K562 (cell line): Measurements from ENCODE around the gene RPP25. TPM values are rescaled to one million over a fixed set of nuclear protein-coding genes. Genes with fewer than 3 reads are reported as not detected.

Source experiments
- BDP1 ChIP-seq: IDR thresholded peaks from 3 replicates; pipeline ENCODE4 v1.6.1; 2011; ENCODE audit not compliant: insufficient read length, insufficient read depth
- CBX8 ChIP-seq: fragments of 200-600 bp; sonication (generic); IDR thresholded peaks from 2 replicates; pipeline ENCODE4 v1.6.1; 2012; ENCODE audit warnings: borderline replicate concordance, mixed run types, low read depth, mild to moderate bottlenecking, moderate library complexity, mixed read lengths, low read length, control low read depth, inconsistent platforms; ENCODE audit not compliant: poor library complexity, severe bottlenecking; ENCODE audit errors: extremely low read depth
- CHD2 ChIP-seq: IDR thresholded peaks from 2 replicates; pipeline ENCODE4 v1.6.1; 2011; ENCODE audit warnings: low read depth, low read length
- CREM ChIP-seq: IDR thresholded peaks from 2 replicates; pipeline ENCODE4 v1.6.1; 2014; ENCODE audit warnings: antibody characterized with exemption, low read depth
- IRF1 ChIP-seq: sonication (generic); formaldehyde crosslinking; IDR thresholded peaks from 2 replicates; pipeline ENCODE4 v1.8.0; 2022; ENCODE audit warnings: missing genetic modification reagents, mild to moderate bottlenecking, borderline replicate concordance
- LARP7 ChIP-seq: fragments of 450-650 bp; IDR thresholded peaks from 2 replicates; pipeline ENCODE4 v1.6.1; 2016
- MXD1 ChIP-seq: fragments of 250-450 bp; sonication (Bioruptor Pico); IDR thresholded peaks from 2 replicates; pipeline ENCODE4 v1.8.0; 2021; ENCODE audit warnings: borderline replicate concordance, mild to moderate bottlenecking, moderate library complexity; ENCODE audit not compliant: poor library complexity, severe bottlenecking
- PBX2 ChIP-seq, 2 experiments: IDR thresholded peaks in 1 of 2; conservative IDR thresholded peaks in 1 of 2; 2 replicates each; pipeline ENCODE4 v1.6.1; 2016; ENCODE audit warnings: low read depth in 2 of 2, mild to moderate bottlenecking in 1 of 2, missing compliant biosample characterization in 1 of 2, missing genetic modification characterization in 1 of 2, moderate library complexity in 1 of 2
- PHF8 ChIP-seq: fragments of 200-600 bp; sonication (generic); IDR thresholded peaks from 2 replicates; pipeline ENCODE4 v1.6.1; 2012; ENCODE audit warnings: mixed run types, mild to moderate bottlenecking, inconsistent platforms, low read length, moderate library complexity, borderline replicate concordance
- RBM25 ChIP-seq: fragments of 200-400 bp; formaldehyde crosslinking; IDR thresholded peaks from 2 replicates; pipeline ENCODE4 v1.6.1; 2018; ENCODE audit warnings: low read length, low read depth, moderate library complexity; ENCODE audit not compliant: severe bottlenecking
- SFPQ ChIP-seq: fragments of 200-400 bp; formaldehyde crosslinking; IDR thresholded peaks from 2 replicates; pipeline ENCODE4 v1.6.1; 2017; ENCODE audit warnings: mild to moderate bottlenecking, low read depth, low read length, moderate library complexity
- SIRT6 ChIP-seq: IDR thresholded peaks from one replicate; pipeline ENCODE4 v1.6.1; 2012; ENCODE audit warnings: low read depth, mild to moderate bottlenecking, control low read depth, inconsistent platforms, low read length, moderate library complexity
- TBP ChIP-seq: optimal IDR thresholded peaks from 2 replicates; pipeline ENCODE3; 2011; ENCODE audit warnings: low read depth, low read length, improper control_type of control experiment
- TFAM ChIP-seq: fragments of 250-450 bp; sonication (Bioruptor Pico); conservative IDR thresholded peaks from 2 replicates; pipeline ENCODE4 v1.5.0; 2021; ENCODE audit warnings: mild to moderate bottlenecking, moderate library complexity
- ZNF274 ChIP-seq: IDR thresholded peaks from 2 replicates; pipeline ENCODE4 v1.6.1; 2011; ENCODE audit warnings: low read depth, mild to moderate bottlenecking, low read length, moderate library complexity, borderline replicate concordance
- ZNF583 ChIP-seq: fragments of 250-450 bp; sonication (Bioruptor Pico); IDR thresholded peaks from 2 replicates; pipeline ENCODE4 v1.4.0; 2020
- ZNF740 ChIP-seq, 3 experiments: fragments of 200-800 bp in 1 of 3; sonication (Bioruptor generic) in 1 of 3; sonication (generic) in 1 of 3; formaldehyde crosslinking in 1 of 3; IDR thresholded peaks; 2 replicates each; pipeline versions ENCODE4 v1.6.1 to v1.8.0; 2016 to 2022; ENCODE audit warnings: mild to moderate bottlenecking in 2 of 3, missing compliant biosample characterization in 2 of 3, missing genetic modification characterization in 2 of 3, missing genetic modification reagents in 1 of 3
- ZNF780A ChIP-seq: fragments of 250-450 bp; sonication (Bioruptor Pico); IDR thresholded peaks from 2 replicates; pipeline ENCODE4 v1.5.0; 2021; ENCODE audit warnings: mild to moderate bottlenecking
- polyA plus RNA-seq, 8 experiments: library from polyadenylated mRNA; depleted of rRNA in 4 of 8; stranded (reverse) in 5 of 8; unstranded in 3 of 8; fragments of >200 nt; fragmentation: Nextera tagmentation in 2 of 8; fragmentation: Illumina TruSeq in 1 of 8; extraction: Ambion mirVana in 2 of 8; extraction: Trizol in 1 of 8; gene quantifications; 2 replicates each; pipeline versions ENCODE4 v1.2.1 to v1.2.3, GENCODE V29; 2011 to 2014; ENCODE audit warnings: inconsistent platforms in 1 of 8, missing spikeins in 1 of 8
- total RNA-seq, 7 experiments: library from RNA; depleted of rRNA in 6 of 7; stranded (reverse); fragments of >200 nt in 6 of 7; fragmentation: Illumina TruSeq in 2 of 7; extraction: Trizol in 2 of 7; gene quantifications; 2 replicates each; pipeline versions ENCODE4 v1.2.1 to v1.2.3, GENCODE V29; 2011 to 2021; ENCODE audit warnings: low replicate concordance in 1 of 7

Gene RPP25
- total and polyA plus RNA-seq, 9 of the 15 experiments (the other 6 are each of a cell fraction or from before 2014, with no cell fraction given): 1.1 to 12.3 (median 5.6) TPM

GRCh38 chr15:74956648-74957475 is at the start of gene RPP25 (continued):
- no peak for TF ChIP-seq CBX8
- TF ChIP-seq TFAM (CRISPR knock-in tag): no peak
- TF ChIP-seq LARP7: no peak
- no peak for TF ChIP-seq MXD1 (CRISPR knock-in tag)
- TF ChIP-seq SFPQ: no peak
- TF ChIP-seq ZNF740 (CRISPR knock-in tag; IDR thresholded peaks at IDR 0.05): no peak
- no peak for TF ChIP-seq ZNF740 (tag; IDR thresholded peaks at IDR 0.05)
- no peak for TF ChIP-seq SIRT6
- TF ChIP-seq RBM25: no peak
- peak; percentile 68; the same call in 1 of the 2 replicates for TF ChIP-seq PHF8
- no peak for TF ChIP-seq PBX2 (CRISPR knock-in tag; IDR thresholded peaks at IDR 0.05; ENCODE audit: low read depth)
- TF ChIP-seq PBX2 (tag; conservative IDR thresholded peaks at IDR 0.05; ENCODE audit: low read depth): no peak
- no peak for TF ChIP-seq IRF1 (CRISPR knock-in tag)
- no peak for TF ChIP-seq CREM
- TF ChIP-seq ZNF274: no peak
- TF ChIP-seq TBP: peak; percentile 53
- TF ChIP-seq BDP1: no peak
- no peak for TF ChIP-seq ZNF583
- TF ChIP-seq ZNF780A (CRISPR knock-in tag): no peak
- TF ChIP-seq CHD2: 0 out of 2 replicates have a peak, but pooled peaks have one; percentile 3
